Parathyroid adenoma (tissue), 2 donors: ENCODE data around the gene HMGCS1.

ENCODE experiments used
- H2AFZ ChIP-seq: fragments of 300-600 bp; sonication (generic); one replicate; pipeline ENCODE4 v1.7.0; 2017; ENCODE audit warnings: antibody characterized with exemption, mild to moderate bottlenecking
- H3K27ac ChIP-seq: fragments of 300-600 bp; sonication (generic); one replicate; pipeline ENCODE4 v1.7.0; 2017
- H3K27me3 ChIP-seq: fragments of 300-600 bp; sonication (generic); one replicate; pipeline ENCODE4 v1.7.0; 2017; ENCODE audit warnings: low read length; ENCODE audit not compliant: control insufficient read depth, insufficient read depth
- H3K36me3 ChIP-seq: fragments of 300-600 bp; sonication (generic); one replicate; pipeline ENCODE4 v1.7.0; 2017; ENCODE audit warnings: low read length; ENCODE audit not compliant: control insufficient read depth, insufficient read depth
- H3K4me1 ChIP-seq: fragments of 300-600 bp; sonication (generic); one replicate; pipeline ENCODE4 v1.7.0; 2017; ENCODE audit warnings: control low read depth
- H3K4me2 ChIP-seq: fragments of 300-600 bp; sonication (generic); one replicate; pipeline ENCODE4 v1.7.0; 2017; ENCODE audit warnings: low read length
- H3K4me3 ChIP-seq: fragments of 300-600 bp; sonication (generic); one replicate; pipeline ENCODE4 v1.7.0; 2017; ENCODE audit warnings: low read depth, low read length
- H3K79me2 ChIP-seq: fragments of 300-600 bp; sonication (generic); one replicate; pipeline ENCODE4 v1.7.0; 2017; ENCODE audit warnings: control low read depth
- H3K9ac ChIP-seq: fragments of 300-600 bp; sonication (generic); one replicate; pipeline ENCODE4 v1.7.0; 2017; ENCODE audit warnings: mild to moderate bottlenecking
- H3K9me3 ChIP-seq: fragments of 300-600 bp; sonication (generic); one replicate; pipeline ENCODE4 v1.7.0; 2017; ENCODE audit warnings: low read length; ENCODE audit not compliant: control insufficient read depth
- CTCF ChIP-seq: fragments of 300-600 bp; sonication (generic); IDR thresholded peaks from one replicate; pipeline ENCODE4 v1.7.0; 2017; ENCODE audit warnings: antibody characterized with exemption, mild to moderate bottlenecking
- donor health status: primary hyperparathyroidism.

HMGCS1 gene

DNA sequence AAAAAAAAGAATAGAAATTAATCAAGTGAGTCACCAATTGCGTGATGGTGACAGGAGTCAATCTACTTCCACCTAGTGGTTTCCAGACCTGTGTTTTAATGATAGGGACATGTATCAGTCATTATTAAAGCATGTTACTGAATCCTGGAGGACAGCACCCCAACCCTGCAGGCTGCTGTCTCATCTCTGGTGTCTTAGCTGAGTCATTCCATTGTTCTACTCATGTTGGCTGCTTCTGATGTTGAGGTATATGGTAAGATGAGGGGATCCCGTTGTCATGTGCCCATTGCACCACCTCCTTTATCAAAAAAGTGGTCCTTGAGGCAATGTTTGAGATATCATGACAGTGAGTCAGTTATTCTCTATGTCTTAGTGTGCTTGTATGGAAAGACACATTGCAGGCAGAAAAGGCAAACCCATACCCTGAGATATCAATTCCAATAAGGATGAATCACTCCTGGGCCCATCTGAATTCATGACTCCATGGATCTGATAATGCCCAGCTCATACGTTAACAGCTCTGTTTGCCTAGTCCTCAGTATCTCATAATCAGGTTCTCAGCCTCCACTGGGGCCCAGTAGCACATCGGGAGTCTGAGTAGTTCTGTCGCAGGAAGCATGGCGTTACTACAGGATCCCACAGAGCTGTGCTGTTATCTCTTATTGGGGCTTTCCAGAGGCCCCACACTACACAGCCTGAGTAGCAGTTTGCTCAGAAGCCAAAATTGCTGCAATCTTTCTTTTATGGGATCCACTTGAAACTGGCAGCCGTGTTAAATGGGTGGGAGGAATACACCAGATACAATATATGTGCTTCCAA, 31.2 kb downstream of the HMGCS1 start:
- H3K79me2 ChIP-seq = no peaks in the 10 kb centered on the region
- H3K27me3 ChIP-seq = no peaks in the 10 kb centered on the region
- no peak overlapping the region for H3K4me3 ChIP-seq
- H3K9ac ChIP-seq = no peak overlapping the region
- no peak overlapping the region for H3K4me2 ChIP-seq
- no peak overlapping the region for H2AFZ ChIP-seq
- H3K4me1 ChIP-seq = no peaks in the 10 kb centered on the region
- no peaks in the 10 kb centered on the region for H3K36me3 ChIP-seq
- H3K9me3 ChIP-seq = no peaks in the 10 kb centered on the region
- H3K27ac ChIP-seq = no peak overlapping the region
- TF ChIP-seq CTCF = no peak

DNA sequence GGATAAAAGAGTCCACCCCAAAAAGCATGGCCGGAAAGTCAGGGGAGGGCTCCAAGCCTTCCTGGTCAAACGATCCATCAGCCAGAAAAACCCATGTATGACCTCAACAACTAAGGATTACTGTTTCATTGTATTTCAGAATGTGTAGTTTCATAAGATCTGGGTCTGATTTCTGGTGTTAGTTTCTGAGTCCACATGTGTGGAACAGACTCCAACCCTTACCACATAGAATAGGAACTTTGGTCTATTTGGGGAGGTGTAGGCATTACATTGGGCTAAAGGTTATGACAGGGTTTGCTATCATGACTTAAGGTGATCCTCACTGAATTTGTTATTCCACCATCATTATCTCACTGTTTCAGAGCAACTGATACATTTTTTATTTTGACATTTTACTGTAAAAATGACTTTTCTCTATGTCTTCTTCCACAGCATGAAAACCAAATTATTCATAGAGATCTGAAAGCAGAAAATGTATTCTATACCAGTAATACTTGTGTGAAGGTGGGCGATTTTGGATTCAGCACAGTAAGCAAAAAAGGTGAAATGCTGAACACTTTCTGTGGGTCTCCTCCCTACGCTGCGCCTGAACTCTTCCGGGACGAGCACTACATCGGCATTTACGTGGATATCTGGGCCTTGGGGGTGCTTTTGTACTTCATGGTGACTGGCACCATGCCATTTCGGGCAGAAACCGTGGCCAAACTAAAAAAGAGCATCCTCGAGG, 33.5 kb downstream of the HMGCS1 start:
- Histone ChIP-seq H3K79me2 (no peaks in the 10 kb centered on the region), H3K9ac (no peak overlapping the region), H2AFZ (no peak overlapping the region), H3K9me3 (no peaks in the 10 kb centered on the region), H3K27me3 (no peaks in the 10 kb centered on the region), H3K4me1 (no peaks in the 10 kb centered on the region), H3K36me3 (no peaks in the 10 kb centered on the region), H3K4me2 (no peak overlapping the region), H3K4me3 (no peak overlapping the region), H3K27ac (no peak overlapping the region)
- TF ChIP-seq CTCF = no peak

DNA sequence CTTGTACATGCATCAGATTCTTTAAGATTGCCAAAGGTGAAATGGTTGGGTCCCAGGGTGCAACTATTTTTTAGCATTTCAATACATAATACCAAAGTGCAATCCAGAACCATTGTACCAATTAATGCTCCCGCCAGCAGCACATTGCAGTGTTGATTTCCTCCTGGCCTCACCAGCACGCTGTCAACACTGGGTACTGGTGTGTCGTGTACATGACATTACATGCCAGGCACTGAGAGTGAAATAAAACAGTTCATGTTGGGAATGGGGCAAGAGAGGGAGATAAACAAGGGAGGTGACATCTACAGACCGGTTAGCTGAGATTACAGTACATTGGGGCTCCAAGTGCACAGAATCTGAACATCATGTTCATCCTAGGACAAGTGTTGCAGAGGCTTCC, 37.8 kb downstream of the HMGCS1 start:
- TF ChIP-seq CTCF = no peak
- Histone ChIP-seq H3K27me3 (no peaks in the 10 kb centered on the region), H3K4me3 (no peak overlapping the region), H3K27ac (no peak overlapping the region), H3K4me2 (no peak overlapping the region), H3K9me3 (no peaks in the 10 kb centered on the region), H3K9ac (no peak overlapping the region), H3K79me2 (no peaks in the 10 kb centered on the region), H3K36me3 (no peaks in the 10 kb centered on the region), H2AFZ (no peak overlapping the region), H3K4me1 (no peaks in the 10 kb centered on the region)

- Histone ChIP-seq H3K79me2 (no peaks in the 10 kb centered on the region), H3K36me3 (no peaks in the 10 kb centered on the region), H3K27ac (no peak overlapping the region), H3K4me3 (no peak overlapping the region), H3K4me1 (no peaks in the 10 kb centered on the region), H2AFZ (no peak overlapping the region), H3K4me2 (no peak overlapping the region), H3K9me3 (no peaks in the 10 kb centered on the region), H3K27me3 (no peaks in the 10 kb centered on the region), H3K9ac (no peak overlapping the region)
- no peak for TF ChIP-seq CTCF
Measured at GRCh38 chr5:43274435-43275114, 38.6 kb downstream of the HMGCS1 start.
